ENCODE results near the gene KIFAP3. TPM values are rescaled to one million over a fixed set of nuclear protein-coding genes. Genes with fewer than 3 reads are reported as not detected.
"Not testable (repeated sequence)": the region's sequence is repeated elsewhere in the genome, so short reads cannot be mapped to it uniquely, and the experiment has no call there.

KIFAP3 gene
- total RNA-seq, 1 experiment from 2014 or later: 2.3 TPM

DNA sequence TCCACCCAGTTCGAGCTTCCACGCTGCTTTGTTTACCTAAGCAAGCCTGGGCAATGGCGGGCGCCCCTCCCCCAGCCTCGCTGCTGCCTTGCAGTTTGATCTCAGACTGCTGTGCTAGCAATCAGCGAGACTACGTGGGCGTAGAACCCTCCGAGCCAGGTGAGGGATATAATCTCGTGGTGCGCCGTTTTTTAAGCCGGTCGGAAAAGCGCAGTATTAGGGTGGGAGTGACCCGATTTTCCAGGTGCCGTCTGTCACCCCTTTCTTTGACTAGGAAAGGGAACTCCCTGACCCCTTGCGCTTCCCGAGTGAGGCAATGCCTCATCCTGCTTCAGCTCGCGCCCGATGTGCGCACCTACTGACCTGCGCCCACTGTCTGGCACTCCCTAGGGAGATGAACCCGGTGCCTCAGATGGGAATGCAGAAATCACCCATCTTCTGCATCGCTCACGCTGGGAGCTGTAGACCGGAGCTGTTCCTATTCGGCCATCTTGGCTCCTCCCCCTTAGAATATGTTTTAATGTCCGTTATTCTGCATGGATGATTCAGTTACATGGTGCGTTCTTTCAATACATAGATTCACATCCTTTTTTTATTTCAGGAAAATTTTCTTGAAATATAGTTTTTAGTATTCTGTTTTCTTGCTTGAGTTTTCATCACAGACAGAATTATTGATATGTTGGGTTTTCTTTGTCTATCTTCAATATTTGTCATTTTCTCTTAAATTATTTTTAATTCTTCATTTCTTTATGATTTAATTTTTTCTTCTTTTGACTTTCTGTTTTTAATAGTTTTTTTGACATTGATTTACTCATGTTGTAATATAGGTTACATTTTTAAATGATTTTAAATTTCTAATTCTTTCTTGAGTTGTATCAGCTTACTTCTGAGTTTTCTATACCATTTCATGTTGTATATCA is 20.5 kb upstream of the KIFAP3 start:
- H3K27ac Mint-ChIP-seq, ATAC-seq: not testable (repeated sequence)

DNA sequence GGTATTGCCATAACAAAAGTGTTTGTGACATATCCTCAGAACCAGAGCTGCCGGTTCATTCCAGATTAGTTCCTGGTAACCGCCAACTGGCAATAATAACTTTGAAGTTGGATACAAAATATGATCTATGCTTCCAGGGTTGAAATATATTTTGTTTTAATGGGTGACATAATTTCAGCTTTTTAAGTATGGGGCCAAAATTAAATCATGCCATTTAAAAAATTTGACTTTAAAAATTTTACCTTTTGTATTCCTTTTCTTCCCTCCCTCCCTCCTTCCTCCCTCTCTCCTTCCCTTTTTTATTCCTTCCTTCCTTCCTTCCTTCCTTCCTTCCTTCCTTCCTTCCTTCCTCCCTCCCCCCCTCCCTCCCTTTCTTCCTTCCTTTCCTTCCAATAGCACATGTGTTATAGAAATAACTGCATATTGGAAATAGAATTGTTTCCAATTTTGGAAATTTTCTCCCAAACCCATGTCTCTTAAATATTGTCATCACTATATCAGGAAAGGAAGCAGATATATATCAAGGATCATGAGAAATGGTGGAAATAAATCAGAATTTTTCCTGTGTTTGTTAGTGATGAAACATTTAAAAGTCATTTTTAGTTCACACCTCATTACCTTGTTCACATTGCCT is 12.0 kb upstream of the KIFAP3 start:
- no peak for ATAC-seq
- CTCF ChIA-PET: interaction anchor here (1.6 kb wide), 1 partner anchor 12 kb away, joined by 7 read pairs; the partner anchor contains the start of gene KIFAP3
- Mint-ChIP-seq H3K9me3 (peaks cover 5% of the 10 kb centered on the region), H3K27ac (no peak overlapping the region), H3K4me3 (no peak overlapping the region), H3K27me3 (ENCODE audit: low read depth) (no peaks in the 10 kb centered on the region), H3K4me1 (no peaks in the 10 kb centered on the region), H3K36me3 (0 out of 2 replicates have a peak, but pooled peaks cover under 1% of the 10 kb centered on the region)
- DNase-seq (ENCODE audit: low spot score): no peak
- POLR2A ChIA-PET: no interaction called here
- TF ChIP-seq GRHL2 (CRISPR knock-in tag; IDR thresholded peaks at IDR 0.05; ENCODE audit: insufficient replicate concordance, severe bottlenecking) (no peak), ZNF671 (CRISPR knock-in tag; IDR thresholded peaks at IDR 0.05) (no peak), SP1 (CRISPR knock-in tag; conservative IDR thresholded peaks at IDR 0.05) (no peak), HMGA2 (CRISPR knock-in tag; IDR thresholded peaks at IDR 0.05) (no peak), MYBL2 (CRISPR knock-in tag; IDR thresholded peaks at IDR 0.05) (no peak)
- TF ChIP-seq, protein P1, sequence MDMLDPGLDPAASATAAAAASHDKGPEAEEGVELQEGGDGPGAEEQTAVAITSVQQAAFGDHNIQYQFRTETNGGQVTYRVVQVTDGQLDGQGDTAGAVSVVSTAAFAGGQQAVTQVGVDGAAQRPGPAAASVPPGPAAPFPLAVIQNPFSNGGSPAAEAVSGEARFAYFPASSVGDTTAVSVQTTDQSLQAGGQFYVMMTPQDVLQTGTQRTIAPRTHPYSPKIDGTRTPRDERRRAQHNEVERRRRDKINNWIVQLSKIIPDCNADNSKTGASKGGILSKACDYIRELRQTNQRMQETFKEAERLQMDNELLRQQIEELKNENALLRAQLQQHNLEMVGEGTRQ (CRISPR knock-in tag; IDR thresholded peaks at IDR 0.05): no peak
- TF ChIP-seq, protein P2, sequence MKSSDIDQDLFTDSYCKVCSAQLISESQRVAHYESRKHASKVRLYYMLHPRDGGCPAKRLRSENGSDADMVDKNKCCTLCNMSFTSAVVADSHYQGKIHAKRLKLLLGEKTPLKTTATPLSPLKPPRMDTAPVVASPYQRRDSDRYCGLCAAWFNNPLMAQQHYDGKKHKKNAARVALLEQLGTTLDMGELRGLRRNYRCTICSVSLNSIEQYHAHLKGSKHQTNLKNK (CRISPR knock-in tag; IDR thresholded peaks at IDR 0.05): no peak
- TF ChIP-seq, protein P3, sequence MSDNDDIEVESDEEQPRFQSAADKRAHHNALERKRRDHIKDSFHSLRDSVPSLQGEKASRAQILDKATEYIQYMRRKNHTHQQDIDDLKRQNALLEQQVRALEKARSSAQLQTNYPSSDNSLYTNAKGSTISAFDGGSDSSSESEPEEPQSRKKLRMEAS (CRISPR knock-in tag; IDR thresholded peaks at IDR 0.05): no peak
- TF ChIP-seq, protein P4, sequence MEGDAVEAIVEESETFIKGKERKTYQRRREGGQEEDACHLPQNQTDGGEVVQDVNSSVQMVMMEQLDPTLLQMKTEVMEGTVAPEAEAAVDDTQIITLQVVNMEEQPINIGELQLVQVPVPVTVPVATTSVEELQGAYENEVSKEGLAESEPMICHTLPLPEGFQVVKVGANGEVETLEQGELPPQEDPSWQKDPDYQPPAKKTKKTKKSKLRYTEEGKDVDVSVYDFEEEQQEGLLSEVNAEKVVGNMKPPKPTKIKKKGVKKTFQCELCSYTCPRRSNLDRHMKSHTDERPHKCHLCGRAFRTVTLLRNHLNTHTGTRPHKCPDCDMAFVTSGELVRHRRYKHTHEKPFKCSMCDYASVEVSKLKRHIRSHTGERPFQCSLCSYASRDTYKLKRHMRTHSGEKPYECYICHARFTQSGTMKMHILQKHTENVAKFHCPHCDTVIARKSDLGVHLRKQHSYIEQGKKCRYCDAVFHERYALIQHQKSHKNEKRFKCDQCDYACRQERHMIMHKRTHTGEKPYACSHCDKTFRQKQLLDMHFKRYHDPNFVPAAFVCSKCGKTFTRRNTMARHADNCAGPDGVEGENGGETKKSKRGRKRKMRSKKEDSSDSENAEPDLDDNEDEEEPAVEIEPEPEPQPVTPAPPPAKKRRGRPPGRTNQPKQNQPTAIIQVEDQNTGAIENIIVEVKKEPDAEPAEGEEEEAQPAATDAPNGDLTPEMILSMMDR (IDR thresholded peaks at IDR 0.05): no peak

More for the DNA sequence above, 20.5 kb upstream of the KIFAP3 start:
- ChIA-PET CTCF (interaction anchor here (1.5 kb wide), 1 partner anchor 21 kb away, joined by 7 read pairs; the partner anchor contains the start of gene KIFAP3), POLR2A (interaction anchor here (0.8 kb wide), 1 partner anchor 10 kb away, joined by 3 read pairs; no protein-coding TSS in a partner anchor)
- H3K36me3 Mint-ChIP-seq; H3K9me3 Mint-ChIP-seq; DNase-seq (ENCODE audit: low spot score); H3K27me3 Mint-ChIP-seq (ENCODE audit: low read depth): not testable (repeated sequence)
- Mint-ChIP-seq H3K4me3 (peak overlapping the region; percentile 81), H3K4me1 (peaks cover 34% of the 10 kb centered on the region)

DNA sequence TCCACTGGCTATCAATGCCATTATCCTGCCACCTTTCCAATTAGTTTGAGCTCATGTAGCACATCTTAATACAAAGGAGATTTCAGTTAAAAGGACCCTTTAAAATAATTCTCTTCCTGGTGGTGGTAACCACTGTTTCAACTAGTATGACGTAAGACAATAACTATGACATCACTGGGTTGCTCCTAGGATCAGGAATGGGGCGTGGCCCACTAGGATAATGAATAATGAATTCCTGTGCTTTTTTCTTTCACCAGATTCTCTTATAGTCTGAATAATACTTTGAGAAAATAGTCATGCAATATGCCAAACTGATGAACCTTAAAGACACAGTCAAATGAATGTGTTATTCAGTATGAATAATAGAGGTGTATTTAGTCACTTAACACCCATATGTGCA is 10.6 kb upstream of the KIFAP3 start:
- Mint-ChIP-seq H3K9me3 (0 out of 2 replicates have a peak, but pooled peaks cover 5% of the 10 kb centered on the region), H3K27ac (no peak overlapping the region), H3K36me3 (no peaks in the 10 kb centered on the region), H3K27me3 (ENCODE audit: low read depth) (no peaks in the 10 kb centered on the region), H3K4me3 (no peak overlapping the region), H3K4me1 (no peaks in the 10 kb centered on the region)
- POLR2A ChIA-PET: no interaction called here
- ATAC-seq (no peak), DNase-seq (ENCODE audit: low spot score) (no peak)
- TF ChIP-seq, protein P5, sequence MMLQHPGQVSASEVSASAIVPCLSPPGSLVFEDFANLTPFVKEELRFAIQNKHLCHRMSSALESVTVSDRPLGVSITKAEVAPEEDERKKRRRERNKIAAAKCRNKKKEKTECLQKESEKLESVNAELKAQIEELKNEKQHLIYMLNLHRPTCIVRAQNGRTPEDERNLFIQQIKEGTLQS (CRISPR knock-in tag; conservative IDR thresholded peaks at IDR 0.05): no peak
- TF ChIP-seq ZNF138 (CRISPR knock-in tag; conservative IDR thresholded peaks at IDR 0.05): no peak
- no peak for TF ChIP-seq NR1H2 (CRISPR knock-in tag; IDR thresholded peaks at IDR 0.05)
- TF ChIP-seq, protein P6, sequence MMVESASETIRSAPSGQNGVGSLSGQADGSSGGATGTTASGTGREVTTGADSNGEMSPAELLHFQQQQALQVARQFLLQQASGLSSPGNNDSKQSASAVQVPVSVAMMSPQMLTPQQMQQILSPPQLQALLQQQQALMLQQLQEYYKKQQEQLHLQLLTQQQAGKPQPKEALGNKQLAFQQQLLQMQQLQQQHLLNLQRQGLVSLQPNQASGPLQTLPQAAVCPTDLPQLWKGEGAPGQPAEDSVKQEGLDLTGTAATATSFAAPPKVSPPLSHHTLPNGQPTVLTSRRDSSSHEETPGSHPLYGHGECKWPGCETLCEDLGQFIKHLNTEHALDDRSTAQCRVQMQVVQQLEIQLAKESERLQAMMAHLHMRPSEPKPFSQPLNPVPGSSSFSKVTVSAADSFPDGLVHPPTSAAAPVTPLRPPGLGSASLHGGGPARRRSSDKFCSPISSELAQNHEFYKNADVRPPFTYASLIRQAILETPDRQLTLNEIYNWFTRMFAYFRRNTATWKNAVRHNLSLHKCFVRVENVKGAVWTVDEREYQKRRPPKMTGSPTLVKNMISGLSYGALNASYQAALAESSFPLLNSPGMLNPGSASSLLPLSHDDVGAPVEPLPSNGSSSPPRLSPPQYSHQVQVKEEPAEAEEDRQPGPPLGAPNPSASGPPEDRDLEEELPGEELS (CRISPR knock-in tag; IDR thresholded peaks at IDR 0.05): no peak
- no peak for TF ChIP-seq NFATC4 (CRISPR knock-in tag; IDR thresholded peaks at IDR 0.05)
- TF ChIP-seq, protein P7, sequence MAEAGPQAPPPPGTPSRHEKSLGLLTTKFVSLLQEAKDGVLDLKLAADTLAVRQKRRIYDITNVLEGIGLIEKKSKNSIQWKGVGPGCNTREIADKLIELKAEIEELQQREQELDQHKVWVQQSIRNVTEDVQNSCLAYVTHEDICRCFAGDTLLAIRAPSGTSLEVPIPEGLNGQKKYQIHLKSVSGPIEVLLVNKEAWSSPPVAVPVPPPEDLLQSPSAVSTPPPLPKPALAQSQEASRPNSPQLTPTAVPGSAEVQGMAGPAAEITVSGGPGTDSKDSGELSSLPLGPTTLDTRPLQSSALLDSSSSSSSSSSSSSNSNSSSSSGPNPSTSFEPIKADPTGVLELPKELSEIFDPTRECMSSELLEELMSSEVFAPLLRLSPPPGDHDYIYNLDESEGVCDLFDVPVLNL (CRISPR knock-in tag; IDR thresholded peaks at IDR 0.05; ENCODE audit: borderline replicate concordance, low read depth): no peak
- TF ChIP-seq RELA (CRISPR knock-in tag; IDR thresholded peaks at IDR 0.05; ENCODE audit: borderline replicate concordance): no peak
- no peak for TF ChIP-seq ZNF219 (CRISPR knock-in tag; IDR thresholded peaks at IDR 0.05; ENCODE audit: borderline replicate concordance)
- no peak for TF ChIP-seq GABPB1 (CRISPR knock-in tag; IDR thresholded peaks at IDR 0.05)
- no peak for TF ChIP-seq ESRRA (CRISPR knock-in tag; IDR thresholded peaks at IDR 0.05; ENCODE audit: borderline replicate concordance)
- no peak for TF ChIP-seq PRRX2 (CRISPR knock-in tag; IDR thresholded peaks at IDR 0.05)
- TF ChIP-seq, protein P8, sequence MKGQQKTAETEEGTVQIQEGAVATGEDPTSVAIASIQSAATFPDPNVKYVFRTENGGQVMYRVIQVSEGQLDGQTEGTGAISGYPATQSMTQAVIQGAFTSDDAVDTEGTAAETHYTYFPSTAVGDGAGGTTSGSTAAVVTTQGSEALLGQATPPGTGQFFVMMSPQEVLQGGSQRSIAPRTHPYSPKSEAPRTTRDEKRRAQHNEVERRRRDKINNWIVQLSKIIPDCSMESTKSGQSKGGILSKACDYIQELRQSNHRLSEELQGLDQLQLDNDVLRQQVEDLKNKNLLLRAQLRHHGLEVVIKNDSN (CRISPR knock-in tag; IDR thresholded peaks at IDR 0.05): no peak
- CTCF ChIA-PET: interaction anchor here (1.6 kb wide), 1 partner anchor 11 kb away, joined by 7 read pairs; the partner anchor contains the start of gene KIFAP3

All from WTC11 (cell line).